Endothelial cell of umbilical vein (primary cell): Measurements from ENCODE around the gene MINDY4. TPM values are rescaled to one million over a fixed set of nuclear protein-coding genes. Genes with fewer than 3 reads are reported as not detected.

Experiments
- BruUV-seq: library from RNA; stranded (reverse); fragments of 400-500 nt; replicated peaks from 2 replicates; lab custom pipeline; 2021; lab: Mats Ljungman, UMichigan
- CTCF ChIA-PET: fragments of 300-600, 350-600 bp; sonication (Branson Sonifier 250); formaldehyde crosslinking; loops from one replicate; lab custom pipeline; 2021; ENCODE audit warnings: antibody characterized with exemption, inconsistent platforms; lab: Charles Lee
- POLR2A ChIA-PET: fragments of 300-600, 350-600 bp; sonication (Branson Sonifier 250); formaldehyde crosslinking; loops from one replicate; lab custom pipeline; 2021; ENCODE audit warnings: antibody characterized with exemption, inconsistent platforms; lab: Charles Lee
- DNase-seq: peaks from one replicate; pipeline ENCODE4 v3.0.0-alpha.2; 2011; ENCODE audit warnings: low read depth, low spot score
- FAIRE-seq: peaks from 2 replicates; lab custom pipeline; 2011; peaks lifted over from hg19 to GRCh38; lab: Jason Lieb, UNC
- H2AFZ ChIP-seq: 2 replicates; pipeline ENCODE4 v1.6.0; 2012; ENCODE audit warnings: low read depth, low read length, control low read depth, inconsistent platforms
- H3K27ac ChIP-seq: 2 replicates; pipeline ENCODE4 v1.5.1; 2011; ENCODE audit warnings: low read depth, mild to moderate bottlenecking, control low read depth, low read length, moderate library complexity; ENCODE audit not compliant: insufficient read depth
- H3K27me3 ChIP-seq, 2 experiments: 2 replicates each; pipeline versions ENCODE4 v1.6.0 to v1.6.1; 2011; ENCODE audit warnings: low read length in 2 of 2, mixed read lengths in 1 of 2; ENCODE audit not compliant: control insufficient read depth in 2 of 2, insufficient read depth in 2 of 2
- H3K36me3 ChIP-seq, 2 experiments: 2 replicates in 1 of 2; 3 replicates in 1 of 2; pipeline ENCODE4 v1.5.1; 2011; ENCODE audit warnings: low read length in 2 of 2, mild to moderate bottlenecking in 1 of 2, moderate library complexity in 1 of 2; ENCODE audit not compliant: control insufficient read depth in 2 of 2, insufficient read depth in 2 of 2; ENCODE audit errors: extremely low read depth in 1 of 2
- H3K4me1 ChIP-seq: 3 replicates; pipeline ENCODE4 v1.5.1; 2011; ENCODE audit warnings: mild to moderate bottlenecking, low read length; ENCODE audit not compliant: control insufficient read depth, insufficient read depth; ENCODE audit errors: extremely low read depth
- H3K4me2 ChIP-seq: 2 replicates; pipeline ENCODE4 v1.6.1; 2011; ENCODE audit warnings: low read length, control low read depth, mixed read lengths; ENCODE audit not compliant: insufficient read depth
- H3K4me3 ChIP-seq, 3 experiments: fragments of 200-600 bp in 1 of 3; sonication (generic), shearing (Covaris generic) in 1 of 3; replicated peaks in 1 of 3; 2 replicates each; pipeline ENCODE4 v1.5.1; 2011 to 2016; ENCODE audit warnings: control low read depth in 3 of 3, low read length in 3 of 3, mild to moderate bottlenecking in 2 of 3, inconsistent platforms in 1 of 3, low read depth in 1 of 3, moderate library complexity in 1 of 3; ENCODE audit not compliant: insufficient read depth in 1 of 3
- H3K79me2 ChIP-seq: 2 replicates; pipeline ENCODE4 v1.6.0; 2012; ENCODE audit warnings: low read length, inconsistent platforms; ENCODE audit not compliant: control insufficient read depth, insufficient read depth
- H3K9ac ChIP-seq: replicated peaks from 2 replicates; pipeline ENCODE3; 2011; ENCODE audit warnings: low read length, control low read depth; ENCODE audit not compliant: insufficient read depth; ENCODE audit errors: extremely low read depth
- H3K9me1 ChIP-seq: replicated peaks from 3 replicates; pipeline ENCODE4 v1.6.0; 2011; ENCODE audit warnings: mild to moderate bottlenecking, low read length; ENCODE audit not compliant: control insufficient read depth, insufficient read depth; ENCODE audit errors: extremely low read depth
- H3K9me3 ChIP-seq: replicated peaks from 2 replicates; pipeline ENCODE4 v1.5.1; 2012; ENCODE audit warnings: low read length, inconsistent platforms; ENCODE audit not compliant: control insufficient read depth, insufficient read depth
- H4K20me1 ChIP-seq: replicated peaks from 2 replicates; pipeline ENCODE3; 2011; ENCODE audit warnings: mild to moderate bottlenecking, low read length; ENCODE audit not compliant: control insufficient read depth, insufficient read depth; ENCODE audit errors: extremely low read depth
- POLR2A ChIP-seq: IDR thresholded peaks from 2 replicates; pipeline ENCODE4 v1.6.1; 2012; ENCODE audit warnings: low read depth, mild to moderate bottlenecking, control low read depth, low read length
- dilution Hi-C: fragments of 300-500 bp; cut with MboI; formaldehyde crosslinking; loops from one replicate; pipeline ENCODE4 v1.15.0; 2019; ENCODE audit warnings: low sequenced_read_pairs; ENCODE audit not compliant: extremely low pct_ligation_motif_present
- intact Hi-C: fragments of 100-400 bp; cut with micrococcal nuclease; formaldehyde crosslinking; loops from one replicate; pipeline ENCODE4 v1.10.0; 2022
- polyA plus RNA-seq, 4 experiments: library from polyadenylated mRNA; depleted of rRNA in 3 of 4; stranded (reverse) in 3 of 4; unstranded in 1 of 4; fragments of >200 nt; gene quantifications; 2 replicates each; pipeline versions ENCODE4 v1.2.1 to v1.2.3, GENCODE V29; 2011 to 2012; ENCODE audit warnings: missing spikeins in 1 of 4
- total RNA-seq: library from RNA; stranded (reverse); gene quantifications from 2 replicates; pipeline ENCODE4 v1.2.3, GENCODE V29; 2021
- TF ChIP-seq, protein P1 (sequence below), 2 donors: IDR thresholded peaks; 1 replicate in 1 of 2; 2 replicates in 1 of 2; pipeline ENCODE4 v1.5.1; 2011; ENCODE audit warnings: low read length in 2 of 2, mild to moderate bottlenecking in 2 of 2, moderate library complexity in 2 of 2, control low read depth in 1 of 2, inconsistent platforms in 1 of 2, low read depth in 1 of 2; ENCODE audit not compliant: insufficient read depth in 1 of 2; ENCODE audit errors: extremely low read depth in 1 of 2

The MINDY4 gene
- total and polyA plus RNA-seq, 2 donors (not counting 3 experiments of a cell fraction or from before 2014, with no cell fraction given), result 2.2 to 4.7 TPM

DNA sequence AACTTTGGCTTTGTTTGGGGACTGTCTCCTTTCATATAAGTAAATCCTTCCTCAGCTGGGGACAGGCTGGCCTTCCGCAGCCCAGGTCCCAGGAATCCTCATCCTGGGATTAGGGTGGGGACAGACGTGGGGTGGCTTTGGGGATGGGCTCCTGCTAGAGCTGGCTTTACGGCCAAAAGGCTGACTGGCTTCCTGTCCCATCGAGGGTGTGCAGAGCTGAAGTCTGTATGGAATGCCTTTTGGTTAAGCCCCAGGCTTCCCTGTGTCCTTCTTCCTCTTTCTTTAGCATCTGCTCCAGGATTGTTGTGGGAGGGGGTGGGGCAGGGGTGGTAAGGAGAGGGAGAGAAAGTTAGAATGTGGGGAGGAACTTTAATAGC, 81.1 kb downstream of the MINDY4 start:
- Histone ChIP-seq H3K9me3 (no peaks in the 10 kb centered on the region), H3K4me2 (no peak overlapping the region), H3K9ac (no peak overlapping the region), H3K9me1 (no peaks in the 10 kb centered on the region), H3K36me3 (no peaks in the 10 kb centered on the region), H3K27ac (no peak overlapping the region), H3K27me3 (no peaks in the 10 kb centered on the region), H3K4me3 (no peak overlapping the region), H4K20me1 (no peaks in the 10 kb centered on the region), H2AFZ (no peak overlapping the region), H3K4me1 (peaks cover 29% of the 10 kb centered on the region), H3K79me2 (no peaks in the 10 kb centered on the region)
- FAIRE-seq (no peak), DNase-seq (no peak)
- no TSS peak for BruUV-seq
- ChIA-PET CTCF (interaction anchor here (0.6 to 1.5 kb wide), 6 partner anchors 12 to 270 kb away, joined by 3 to 4 read pairs (median 3); partner anchors contain the start of gene AQP1), POLR2A (interaction anchor here (0.7 kb wide), 2 partner anchors 21 to 272 kb away, joined by 3 read pairs; no protein-coding TSS in a partner anchor)
- intact Hi-C loops (no loop called here), dilution Hi-C loops (no loop called here)
- TF ChIP-seq, protein P1, sequence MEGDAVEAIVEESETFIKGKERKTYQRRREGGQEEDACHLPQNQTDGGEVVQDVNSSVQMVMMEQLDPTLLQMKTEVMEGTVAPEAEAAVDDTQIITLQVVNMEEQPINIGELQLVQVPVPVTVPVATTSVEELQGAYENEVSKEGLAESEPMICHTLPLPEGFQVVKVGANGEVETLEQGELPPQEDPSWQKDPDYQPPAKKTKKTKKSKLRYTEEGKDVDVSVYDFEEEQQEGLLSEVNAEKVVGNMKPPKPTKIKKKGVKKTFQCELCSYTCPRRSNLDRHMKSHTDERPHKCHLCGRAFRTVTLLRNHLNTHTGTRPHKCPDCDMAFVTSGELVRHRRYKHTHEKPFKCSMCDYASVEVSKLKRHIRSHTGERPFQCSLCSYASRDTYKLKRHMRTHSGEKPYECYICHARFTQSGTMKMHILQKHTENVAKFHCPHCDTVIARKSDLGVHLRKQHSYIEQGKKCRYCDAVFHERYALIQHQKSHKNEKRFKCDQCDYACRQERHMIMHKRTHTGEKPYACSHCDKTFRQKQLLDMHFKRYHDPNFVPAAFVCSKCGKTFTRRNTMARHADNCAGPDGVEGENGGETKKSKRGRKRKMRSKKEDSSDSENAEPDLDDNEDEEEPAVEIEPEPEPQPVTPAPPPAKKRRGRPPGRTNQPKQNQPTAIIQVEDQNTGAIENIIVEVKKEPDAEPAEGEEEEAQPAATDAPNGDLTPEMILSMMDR (IDR thresholded peaks at IDR 0.05; ENCODE audit: extremely low read depth in 1 of 2, insufficient read depth in 1 of 2, low read depth in 1 of 2, low read length in 2 of 2), result no peak

DNA sequence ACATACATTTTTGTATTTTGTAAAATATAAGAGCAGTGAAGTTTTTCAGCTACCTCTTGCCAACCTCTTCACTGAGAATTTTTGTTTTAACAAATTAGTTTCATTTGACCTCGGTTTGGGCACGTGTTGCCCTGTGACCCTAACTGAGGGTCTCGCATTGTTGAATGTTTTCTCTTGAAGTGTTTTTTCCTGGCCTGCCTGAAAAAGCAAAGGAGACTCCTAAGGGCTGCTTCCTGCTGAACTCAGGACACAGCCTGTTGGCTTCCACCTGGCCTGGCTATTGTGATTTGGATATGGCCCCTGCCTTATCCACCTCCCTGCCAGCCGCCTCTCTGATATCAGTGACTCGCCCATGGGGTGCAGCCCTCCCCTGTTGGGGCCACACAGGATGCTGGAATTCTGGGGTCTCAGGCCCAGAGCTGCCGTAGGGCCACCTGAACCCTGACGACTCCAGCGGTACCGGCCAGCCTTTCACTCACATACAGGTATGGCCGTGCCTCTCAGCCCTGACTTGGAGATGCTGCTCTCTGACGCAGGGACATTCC, 81.6 kb downstream of the MINDY4 start:
- Histone ChIP-seq H3K9me1 (no peaks in the 10 kb centered on the region), H2AFZ (no peak overlapping the region), H3K4me3 (no peak overlapping the region), H3K27me3 (no peaks in the 10 kb centered on the region), H3K36me3 (no peaks in the 10 kb centered on the region), H3K4me1 (peaks cover 29% of the 10 kb centered on the region), H3K9me3 (no peaks in the 10 kb centered on the region), H3K4me2 (no peak overlapping the region), H3K27ac (no peak overlapping the region), H3K79me2 (no peaks in the 10 kb centered on the region), H3K9ac (no peak overlapping the region), H4K20me1 (no peaks in the 10 kb centered on the region)
- dilution Hi-C loops, result no loop called here
- TF ChIP-seq POLR2A, result no peak
- peak; percentile 76 for DNase-seq
- BruUV-seq, result no TSS peak
- no peak for FAIRE-seq
- ChIA-PET CTCF (interaction anchor here (0.6 to 1.5 kb wide), 6 partner anchors 11 to 270 kb away, joined by 3 to 4 read pairs (median 3); partner anchors contain the start of gene AQP1), POLR2A (interaction anchor here (0.7 kb wide), 2 partner anchors 21 to 271 kb away, joined by 3 read pairs; no protein-coding TSS in a partner anchor)
- intact Hi-C loops, result no loop called here
